ENCODE measurements around the gene UBAP2.

Gene UBAP2

GRCh38 chr9:33894316-33894715 is 154.4 kb downstream of the UBAP2 start:
- H3K9me2 ChIP-seq (ENCODE audit: low read depth, low read length): no peaks in the 10 kb centered on the region
- H3K79me2 ChIP-seq (ENCODE audit: insufficient read depth, low read length): peaks cover 38% of the 10 kb centered on the region
- no peak overlapping the region for H3K9ac ChIP-seq (ENCODE audit: low read length)
- no peak overlapping the region for H2AFZ ChIP-seq (ENCODE audit: low read length)
- no peaks in the 10 kb centered on the region for H3K4me1 ChIP-seq (ENCODE audit: insufficient read depth, low read length, severe bottlenecking)
- no peaks in the 10 kb centered on the region for H4K20me1 ChIP-seq (ENCODE audit: insufficient read depth, low read length)
- H3K36me3 ChIP-seq (ENCODE audit: insufficient read depth, low read length): peaks cover 55% of the 10 kb centered on the region
- H3F3A ChIP-seq (ENCODE audit: insufficient read depth, low read length): no peaks in the 10 kb centered on the region
- TF ChIP-seq, protein P1, sequence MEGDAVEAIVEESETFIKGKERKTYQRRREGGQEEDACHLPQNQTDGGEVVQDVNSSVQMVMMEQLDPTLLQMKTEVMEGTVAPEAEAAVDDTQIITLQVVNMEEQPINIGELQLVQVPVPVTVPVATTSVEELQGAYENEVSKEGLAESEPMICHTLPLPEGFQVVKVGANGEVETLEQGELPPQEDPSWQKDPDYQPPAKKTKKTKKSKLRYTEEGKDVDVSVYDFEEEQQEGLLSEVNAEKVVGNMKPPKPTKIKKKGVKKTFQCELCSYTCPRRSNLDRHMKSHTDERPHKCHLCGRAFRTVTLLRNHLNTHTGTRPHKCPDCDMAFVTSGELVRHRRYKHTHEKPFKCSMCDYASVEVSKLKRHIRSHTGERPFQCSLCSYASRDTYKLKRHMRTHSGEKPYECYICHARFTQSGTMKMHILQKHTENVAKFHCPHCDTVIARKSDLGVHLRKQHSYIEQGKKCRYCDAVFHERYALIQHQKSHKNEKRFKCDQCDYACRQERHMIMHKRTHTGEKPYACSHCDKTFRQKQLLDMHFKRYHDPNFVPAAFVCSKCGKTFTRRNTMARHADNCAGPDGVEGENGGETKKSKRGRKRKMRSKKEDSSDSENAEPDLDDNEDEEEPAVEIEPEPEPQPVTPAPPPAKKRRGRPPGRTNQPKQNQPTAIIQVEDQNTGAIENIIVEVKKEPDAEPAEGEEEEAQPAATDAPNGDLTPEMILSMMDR (IDR thresholded peaks at IDR 0.05; ENCODE audit: low read length): no peak
- no peak for TF ChIP-seq EZH2 (IDR thresholded peaks at IDR 0.05; ENCODE audit: borderline replicate concordance, low read length)
- no peaks in the 10 kb centered on the region for H3K27me3 ChIP-seq (ENCODE audit: insufficient read depth, low read length)
- no peak overlapping the region for H3K4me3 ChIP-seq (ENCODE audit: low read depth, low read length, poor library complexity, severe bottlenecking)
- H3K9me3 ChIP-seq (ENCODE audit: low read length): no peaks in the 10 kb centered on the region
- no peak overlapping the region for H3K27ac ChIP-seq (ENCODE audit: low read depth, low read length, poor library complexity, severe bottlenecking)
- H3K4me2 ChIP-seq (ENCODE audit: low read length): no peak overlapping the region

DNA sequence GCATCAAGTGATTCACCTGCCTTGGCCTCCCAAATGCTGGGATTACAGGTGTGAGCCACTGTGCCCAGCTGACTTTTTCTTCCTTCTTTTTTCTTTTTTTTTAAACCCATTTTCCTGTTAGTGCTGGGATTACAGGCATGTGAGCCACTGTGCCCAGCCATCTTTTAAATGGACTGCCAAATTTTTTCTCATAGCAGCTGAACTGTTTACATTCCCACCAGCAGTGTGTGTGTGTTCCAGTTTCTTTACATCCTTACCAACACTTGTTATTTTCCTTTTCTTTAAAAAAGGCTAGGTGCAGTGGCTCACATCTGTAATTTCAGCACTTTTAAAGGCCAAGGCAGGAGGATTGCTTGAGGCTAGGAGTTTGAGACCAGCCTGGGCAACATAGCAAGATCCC is 154.8 kb downstream of the UBAP2 start:
- Histone ChIP-seq H3F3A (ENCODE audit: insufficient read depth, low read length) (no peaks in the 10 kb centered on the region), H3K4me3 (ENCODE audit: low read depth, low read length, poor library complexity, severe bottlenecking) (no peak overlapping the region), H3K4me1 (ENCODE audit: insufficient read depth, low read length, severe bottlenecking) (no peaks in the 10 kb centered on the region), H3K36me3 (ENCODE audit: insufficient read depth, low read length) (peaks cover 55% of the 10 kb centered on the region), H2AFZ (ENCODE audit: low read length) (no peak overlapping the region), H3K9me3 (ENCODE audit: low read length) (no peaks in the 10 kb centered on the region), H3K4me2 (ENCODE audit: low read length) (no peak overlapping the region), H4K20me1 (ENCODE audit: insufficient read depth, low read length) (no peaks in the 10 kb centered on the region), H3K9ac (ENCODE audit: low read length) (no peak overlapping the region), H3K27me3 (ENCODE audit: insufficient read depth, low read length) (no peaks in the 10 kb centered on the region), H3K27ac (ENCODE audit: low read depth, low read length, poor library complexity, severe bottlenecking) (no peak overlapping the region), H3K79me2 (ENCODE audit: insufficient read depth, low read length) (peaks cover 41% of the 10 kb centered on the region), H3K9me2 (ENCODE audit: low read depth, low read length) (no peaks in the 10 kb centered on the region)
- TF ChIP-seq, protein P1 (IDR thresholded peaks at IDR 0.05; ENCODE audit: low read length): no peak
- no peak for TF ChIP-seq EZH2 (IDR thresholded peaks at IDR 0.05; ENCODE audit: borderline replicate concordance, low read length)

DNA sequence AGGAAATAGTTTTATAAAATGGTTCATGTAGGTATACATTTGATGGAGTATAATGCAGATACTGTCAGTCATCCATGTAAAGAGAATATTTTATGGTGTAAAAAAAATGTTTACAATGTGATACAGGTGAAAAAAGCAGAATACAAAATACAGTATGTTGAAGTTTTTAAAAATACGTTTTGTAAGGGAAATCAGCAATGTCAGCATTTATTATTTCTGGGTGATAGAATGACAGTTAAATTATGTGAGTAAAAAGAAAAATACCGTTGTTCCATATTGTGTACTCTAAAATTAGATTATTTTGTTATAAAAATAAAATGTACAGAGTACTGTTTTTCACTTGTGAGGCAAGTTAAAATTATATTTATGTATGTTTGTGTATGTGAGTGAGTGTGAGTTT is 162.7 kb downstream of the UBAP2 start:
- no peak overlapping the region for H3K9ac ChIP-seq (ENCODE audit: low read length)
- H3K27me3 ChIP-seq (ENCODE audit: insufficient read depth, low read length): no peaks in the 10 kb centered on the region
- no peak overlapping the region for H2AFZ ChIP-seq (ENCODE audit: low read length)
- no peak overlapping the region for H3K4me2 ChIP-seq (ENCODE audit: low read length)
- H3K9me3 ChIP-seq (ENCODE audit: low read length): no peaks in the 10 kb centered on the region
- H3K4me1 ChIP-seq (ENCODE audit: insufficient read depth, low read length, severe bottlenecking): peaks cover 34% of the 10 kb centered on the region
- TF ChIP-seq, protein P1 (IDR thresholded peaks at IDR 0.05; ENCODE audit: low read length): no peak
- no peak for TF ChIP-seq EZH2 (IDR thresholded peaks at IDR 0.05; ENCODE audit: borderline replicate concordance, low read length)
- H3K9me2 ChIP-seq (ENCODE audit: low read depth, low read length): no peaks in the 10 kb centered on the region
- H3F3A ChIP-seq (ENCODE audit: insufficient read depth, low read length): no peaks in the 10 kb centered on the region
- peaks cover 70% of the 10 kb centered on the region for H3K79me2 ChIP-seq (ENCODE audit: insufficient read depth, low read length)
- no peak overlapping the region for H3K27ac ChIP-seq (ENCODE audit: low read depth, low read length, poor library complexity, severe bottlenecking)
- no peak overlapping the region for H3K4me3 ChIP-seq (ENCODE audit: low read depth, low read length, poor library complexity, severe bottlenecking)
- H4K20me1 ChIP-seq (ENCODE audit: insufficient read depth, low read length): no peaks in the 10 kb centered on the region
- H3K36me3 ChIP-seq (ENCODE audit: insufficient read depth, low read length): peaks cover 39% of the 10 kb centered on the region

All from OCI-LY1 (cell line).